K562 (cell line): ENCODE results near the gene MICALL2. TPM values are rescaled to one million over a fixed set of nuclear protein-coding genes. Genes with fewer than 3 reads are reported as not detected.

Source experiments
- CEBPB ChIP-seq: fragments of 450-650 bp; IDR thresholded peaks from 2 replicates; pipeline ENCODE4 v1.6.1; 2016; ENCODE audit warnings: missing genetic modification characterization, missing compliant biosample characterization
- EHMT2 ChIP-seq: fragments of 450-650 bp; IDR thresholded peaks from 2 replicates; pipeline ENCODE4 v1.6.1; 2018; ENCODE audit warnings: antibody characterized with exemption
- FOXK1 ChIP-seq: sonication (generic); formaldehyde crosslinking; IDR thresholded peaks from 2 replicates; pipeline ENCODE4 v1.8.0; 2022; ENCODE audit warnings: missing genetic modification reagents, mild to moderate bottlenecking, borderline replicate concordance
- LEF1 ChIP-seq: fragments of 450-650 bp; IDR thresholded peaks from 2 replicates; pipeline ENCODE4 v1.6.1; 2016; ENCODE audit warnings: mild to moderate bottlenecking
- NFRKB ChIP-seq: fragments of 450-650 bp; IDR thresholded peaks from 2 replicates; pipeline ENCODE4 v1.6.1; 2016; ENCODE audit warnings: low read depth
- PHF20 ChIP-seq: fragments of 450-650 bp; IDR thresholded peaks from 2 replicates; pipeline ENCODE4 v1.6.1; 2018; ENCODE audit not compliant: partially characterized antibody
- STAT5A ChIP-seq: IDR thresholded peaks from 2 replicates; pipeline ENCODE4 v1.6.1; 2012; ENCODE audit warnings: low read length, inconsistent platforms, borderline replicate concordance
- ZNF644 ChIP-seq: fragments of 200-800 bp; sonication (Bioruptor generic); IDR thresholded peaks from 2 replicates; pipeline ENCODE4 v1.6.1; 2016; ENCODE audit warnings: low read depth, missing genetic modification characterization, missing compliant biosample characterization
- polyA plus RNA-seq, 8 experiments: library from polyadenylated mRNA; depleted of rRNA in 4 of 8; stranded (reverse) in 5 of 8; unstranded in 3 of 8; fragments of >200 nt; fragmentation: Nextera tagmentation in 2 of 8; fragmentation: Illumina TruSeq in 1 of 8; extraction: Ambion mirVana in 2 of 8; extraction: Trizol in 1 of 8; gene quantifications; 2 replicates each; pipeline versions ENCODE4 v1.2.1 to v1.2.3, GENCODE V29; 2011 to 2014; ENCODE audit warnings: inconsistent platforms in 1 of 8, missing spikeins in 1 of 8
- total RNA-seq, 7 experiments: library from RNA; depleted of rRNA in 6 of 7; stranded (reverse); fragments of >200 nt in 6 of 7; fragmentation: Illumina TruSeq in 2 of 7; extraction: Trizol in 2 of 7; gene quantifications; 2 replicates each; pipeline versions ENCODE4 v1.2.1 to v1.2.3, GENCODE V29; 2011 to 2021; ENCODE audit warnings: low replicate concordance in 1 of 7
- TF ChIP-seq, protein P1 (sequence below): fragments of 200-800 bp; sonication (Bioruptor generic); IDR thresholded peaks from 2 replicates; pipeline ENCODE4 v1.6.1; 2016; ENCODE audit warnings: missing genetic modification characterization, missing compliant biosample characterization

Gene MICALL2
- total and polyA plus RNA-seq, 9 of the 15 experiments (the other 6 are each of a cell fraction or from before 2014, with no cell fraction given), result 1.8 to 103 (median 17.0) TPM

DNA sequence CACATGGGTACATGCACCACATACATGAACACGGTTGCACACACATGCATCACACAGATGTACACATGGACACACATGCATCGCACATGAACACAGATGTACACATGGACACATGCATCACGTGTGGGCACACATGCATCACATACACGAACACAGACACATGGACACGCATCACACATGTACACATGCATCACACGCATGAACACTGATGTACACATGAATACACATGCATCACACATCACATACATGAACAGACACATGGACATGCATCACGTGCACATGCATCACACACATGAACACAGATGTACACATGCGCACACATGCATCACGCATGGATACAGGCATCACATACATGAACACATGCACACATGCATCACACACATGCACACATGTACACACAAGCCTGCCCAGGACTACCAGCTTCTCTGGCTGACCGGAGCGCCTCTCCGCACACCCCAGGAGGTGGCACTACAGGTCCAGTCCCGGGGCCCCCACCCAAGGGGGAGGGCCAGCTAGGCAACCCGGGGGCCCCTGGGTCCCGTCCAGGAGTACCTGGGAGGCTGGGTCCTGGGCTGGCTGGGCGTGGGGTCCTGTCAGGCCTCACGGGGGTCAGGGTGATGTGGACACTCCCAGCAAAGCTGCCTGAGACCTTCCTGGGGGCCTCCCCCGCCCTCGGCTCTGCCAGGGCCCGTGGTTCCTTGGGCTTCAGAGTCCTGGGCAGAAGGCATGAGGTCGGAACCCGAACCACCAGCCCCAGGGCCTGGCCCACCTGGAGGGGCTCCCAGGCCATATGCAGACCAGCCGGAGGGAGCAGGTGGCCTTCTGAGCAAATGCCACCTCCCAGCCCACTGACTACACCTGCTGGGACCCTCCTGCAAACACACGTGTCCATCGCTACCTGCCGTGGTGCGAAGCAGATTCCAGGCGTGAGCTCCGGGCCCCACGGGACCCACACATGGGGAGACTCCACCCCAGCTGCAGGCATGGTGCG, 19.6 kb downstream of the MICALL2 start (continued):
- TF ChIP-seq, protein P1, sequence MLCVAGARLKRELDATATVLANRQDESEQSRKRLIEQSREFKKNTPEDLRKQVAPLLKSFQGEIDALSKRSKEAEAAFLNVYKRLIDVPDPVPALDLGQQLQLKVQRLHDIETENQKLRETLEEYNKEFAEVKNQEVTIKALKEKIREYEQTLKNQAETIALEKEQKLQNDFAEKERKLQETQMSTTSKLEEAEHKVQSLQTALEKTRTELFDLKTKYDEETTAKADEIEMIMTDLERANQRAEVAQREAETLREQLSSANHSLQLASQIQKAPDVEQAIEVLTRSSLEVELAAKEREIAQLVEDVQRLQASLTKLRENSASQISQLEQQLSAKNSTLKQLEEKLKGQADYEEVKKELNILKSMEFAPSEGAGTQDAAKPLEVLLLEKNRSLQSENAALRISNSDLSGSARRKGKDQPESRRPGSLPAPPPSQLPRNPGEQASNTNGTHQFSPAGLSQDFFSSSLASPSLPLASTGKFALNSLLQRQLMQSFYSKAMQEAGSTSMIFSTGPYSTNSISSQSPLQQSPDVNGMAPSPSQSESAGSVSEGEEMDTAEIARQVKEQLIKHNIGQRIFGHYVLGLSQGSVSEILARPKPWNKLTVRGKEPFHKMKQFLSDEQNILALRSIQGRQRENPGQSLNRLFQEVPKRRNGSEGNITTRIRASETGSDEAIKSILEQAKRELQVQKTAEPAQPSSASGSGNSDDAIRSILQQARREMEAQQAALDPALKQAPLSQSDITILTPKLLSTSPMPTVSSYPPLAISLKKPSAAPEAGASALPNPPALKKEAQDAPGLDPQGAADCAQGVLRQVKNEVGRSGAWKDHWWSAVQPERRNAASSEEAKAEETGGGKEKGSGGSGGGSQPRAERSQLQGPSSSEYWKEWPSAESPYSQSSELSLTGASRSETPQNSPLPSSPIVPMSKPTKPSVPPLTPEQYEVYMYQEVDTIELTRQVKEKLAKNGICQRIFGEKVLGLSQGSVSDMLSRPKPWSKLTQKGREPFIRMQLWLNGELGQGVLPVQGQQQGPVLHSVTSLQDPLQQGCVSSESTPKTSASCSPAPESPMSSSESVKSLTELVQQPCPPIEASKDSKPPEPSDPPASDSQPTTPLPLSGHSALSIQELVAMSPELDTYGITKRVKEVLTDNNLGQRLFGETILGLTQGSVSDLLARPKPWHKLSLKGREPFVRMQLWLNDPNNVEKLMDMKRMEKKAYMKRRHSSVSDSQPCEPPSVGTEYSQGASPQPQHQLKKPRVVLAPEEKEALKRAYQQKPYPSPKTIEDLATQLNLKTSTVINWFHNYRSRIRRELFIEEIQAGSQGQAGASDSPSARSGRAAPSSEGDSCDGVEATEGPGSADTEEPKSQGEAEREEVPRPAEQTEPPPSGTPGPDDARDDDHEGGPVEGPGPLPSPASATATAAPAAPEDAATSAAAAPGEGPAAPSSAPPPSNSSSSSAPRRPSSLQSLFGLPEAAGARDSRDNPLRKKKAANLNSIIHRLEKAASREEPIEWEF (CRISPR knock-in tag), result no peak
- TF ChIP-seq EHMT2 (no peak), CEBPB (no peak), FOXK1 (CRISPR knock-in tag) (no peak), ZNF644 (no peak), LEF1 (peak; percentile 28; the same call in 1 of the 2 replicates), STAT5A (peak; percentile 42; the same call in 1 of the 2 replicates), NFRKB (peak; percentile 62; the same call in 1 of the 2 replicates), PHF20 (peak; percentile 77)
- TF ChIP-seq, all 486 proteins: peak for 10
